NCI-H2171 treated with DMSO at 0.1 percent for 48 hours (cell line): ENCODE results near the gene WDR90.
A peak's percentile ranks its signal among the peaks of the same experiment; 100 is the strongest.

ENCODE experiments used
- DNase-seq: peaks from one replicate; lab custom pipeline; 2025; lab: John Stamatoyannopoulos, UW

WDR90 gene

GRCh38 chr16:708019-708418 lies 58.9 kb downstream of the WDR90 start:
- DNase-seq, result no peak

- DNase-seq, result no peak
These were observed 59.8 kb downstream of the WDR90 start for GRCh38 chr16:708959-709358.

DNA sequence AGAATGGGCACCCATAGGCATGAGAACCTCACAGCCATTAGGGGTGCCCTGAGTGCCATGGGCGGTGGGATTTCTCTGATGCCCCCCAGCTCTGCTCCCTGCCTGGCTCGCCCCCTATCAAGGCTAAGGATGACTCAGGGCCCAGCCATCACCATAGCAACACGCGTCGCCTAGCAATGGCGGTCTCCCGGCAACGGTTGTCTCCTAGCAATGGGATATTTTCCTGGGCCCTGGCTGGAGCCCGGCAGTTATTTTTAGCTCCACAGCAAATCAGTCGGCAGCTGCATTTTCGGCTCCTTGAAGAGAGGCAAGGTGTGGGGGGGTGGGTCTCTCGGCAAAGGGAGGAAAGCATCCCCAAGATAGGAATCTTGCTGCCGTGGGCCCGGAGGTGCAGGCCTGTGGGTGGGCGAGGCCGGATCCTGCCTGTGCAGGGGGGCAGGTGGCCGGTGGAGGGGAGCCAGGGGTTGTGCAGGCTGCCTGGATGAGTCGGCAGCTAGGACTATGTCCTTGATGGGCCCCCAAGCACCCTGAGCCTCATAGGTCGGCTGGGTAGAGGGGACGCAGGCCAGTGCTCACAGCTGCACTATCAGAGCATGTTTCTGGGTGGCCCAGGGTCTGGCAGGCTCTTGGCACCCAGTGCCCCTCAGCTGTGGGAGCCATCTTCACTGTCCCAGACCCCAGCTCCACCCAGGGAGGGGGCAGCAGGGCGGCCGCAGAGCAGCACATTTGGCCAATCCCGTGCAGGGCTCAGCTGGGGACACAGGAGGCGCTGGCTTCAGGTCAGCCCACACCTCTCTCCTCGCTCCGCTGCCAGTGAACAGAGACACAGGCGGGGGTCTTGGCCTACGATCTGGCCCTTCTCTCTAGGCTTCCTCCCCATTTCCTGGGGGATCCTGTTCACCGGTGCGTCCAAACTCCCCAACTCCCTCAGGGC lies 60.7 kb downstream of the WDR90 start:
- peak; percentile 93 for DNase-seq

DNA sequence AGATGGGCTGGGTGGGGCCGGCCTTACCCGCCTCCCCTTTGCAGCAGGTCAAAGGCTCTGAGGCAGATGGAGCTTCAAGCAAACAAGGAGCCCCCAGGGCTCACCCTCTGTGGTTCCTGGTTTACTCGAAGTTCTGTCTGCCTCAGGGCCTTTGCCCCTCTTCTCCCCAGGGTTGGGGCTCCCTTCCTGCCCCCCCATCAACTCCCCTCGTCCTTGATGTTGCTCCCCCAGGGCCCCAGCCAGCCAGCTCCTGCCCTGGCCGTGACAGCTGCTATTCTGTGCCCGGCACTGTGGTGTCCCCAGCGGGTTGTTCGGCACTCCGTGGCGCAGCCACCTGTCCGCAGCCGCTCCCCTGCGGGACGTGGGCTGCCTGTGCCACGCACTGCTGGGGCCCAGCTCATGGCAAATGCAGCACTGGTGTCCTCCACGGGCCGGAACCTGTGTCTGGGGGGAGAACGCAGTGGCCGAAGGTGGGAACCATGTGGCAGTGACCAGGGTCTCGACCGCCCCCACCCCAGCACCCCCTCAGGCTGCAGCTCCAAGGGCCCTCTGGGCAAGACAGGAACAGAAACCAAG lies 61.4 kb downstream of the WDR90 start:
- peak; percentile 63 for DNase-seq

DNA sequence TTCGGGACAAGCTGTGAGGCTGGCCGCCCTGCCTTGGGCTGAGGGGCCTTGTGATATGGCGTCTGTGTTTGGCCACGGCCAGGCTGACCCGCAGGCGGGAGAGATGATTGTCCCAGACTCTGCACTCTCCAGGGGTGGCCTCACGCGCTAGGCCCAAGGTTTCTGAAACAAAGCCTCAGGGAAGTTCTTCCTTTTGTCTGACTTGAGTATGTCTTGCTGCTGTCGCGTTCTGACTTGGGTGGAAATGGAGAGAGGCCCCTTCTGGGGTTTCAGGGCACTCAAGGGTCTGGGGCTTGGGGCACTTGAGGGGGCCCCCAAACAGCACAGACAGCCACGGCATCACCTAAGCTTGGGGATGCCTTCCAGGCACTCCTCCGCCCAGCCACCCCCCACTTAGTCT lies 61.9 kb downstream of the WDR90 start:
- DNase-seq, result no peak

DNA sequence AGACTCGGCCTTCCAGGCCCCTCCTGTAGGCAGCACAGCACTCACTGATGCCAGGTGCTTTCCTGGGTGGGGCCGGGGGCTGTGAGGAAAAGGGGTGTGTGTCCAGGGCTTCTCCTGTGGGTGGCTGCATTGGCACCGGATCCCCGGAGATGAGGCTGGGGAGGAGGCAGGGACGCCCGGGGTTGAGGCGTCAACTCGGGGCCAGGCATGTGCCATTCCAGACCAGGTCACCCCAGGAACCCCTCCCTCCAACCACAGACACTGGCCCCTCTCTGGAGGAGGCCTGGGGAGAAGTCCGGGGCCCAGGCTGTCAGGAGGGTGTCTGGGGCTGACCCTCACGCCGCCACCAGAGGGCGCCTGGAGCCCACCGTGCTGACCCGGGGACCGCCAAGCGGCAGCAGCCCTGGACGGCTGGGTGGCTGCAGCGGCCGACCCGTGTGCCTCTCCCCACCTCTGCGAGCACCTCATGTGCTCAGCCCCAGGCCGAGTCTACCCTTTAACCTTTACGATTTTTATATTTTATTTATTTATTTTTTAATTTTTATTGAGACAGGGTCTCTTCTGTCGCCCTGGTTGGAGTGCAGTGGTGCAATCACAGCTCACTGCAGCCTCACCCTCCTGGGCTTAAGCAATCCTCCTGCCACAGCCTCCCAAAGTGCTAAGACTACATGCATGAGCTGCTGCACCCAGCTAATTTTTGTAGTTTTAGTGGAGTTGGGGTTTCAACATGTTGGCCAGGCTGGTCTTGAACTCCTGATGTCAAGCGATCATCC lies 62.6 kb downstream of the WDR90 start:
- DNase-seq, result peak; percentile 41

- DNase-seq, result peak; percentile 42
These were observed 63.6 kb downstream of the WDR90 start for GRCh38 chr16:712740-713250.

GRCh38 chr16:714079-714478 lies 64.9 kb downstream of the WDR90 start:
- DNase-seq, result no peak

DNA sequence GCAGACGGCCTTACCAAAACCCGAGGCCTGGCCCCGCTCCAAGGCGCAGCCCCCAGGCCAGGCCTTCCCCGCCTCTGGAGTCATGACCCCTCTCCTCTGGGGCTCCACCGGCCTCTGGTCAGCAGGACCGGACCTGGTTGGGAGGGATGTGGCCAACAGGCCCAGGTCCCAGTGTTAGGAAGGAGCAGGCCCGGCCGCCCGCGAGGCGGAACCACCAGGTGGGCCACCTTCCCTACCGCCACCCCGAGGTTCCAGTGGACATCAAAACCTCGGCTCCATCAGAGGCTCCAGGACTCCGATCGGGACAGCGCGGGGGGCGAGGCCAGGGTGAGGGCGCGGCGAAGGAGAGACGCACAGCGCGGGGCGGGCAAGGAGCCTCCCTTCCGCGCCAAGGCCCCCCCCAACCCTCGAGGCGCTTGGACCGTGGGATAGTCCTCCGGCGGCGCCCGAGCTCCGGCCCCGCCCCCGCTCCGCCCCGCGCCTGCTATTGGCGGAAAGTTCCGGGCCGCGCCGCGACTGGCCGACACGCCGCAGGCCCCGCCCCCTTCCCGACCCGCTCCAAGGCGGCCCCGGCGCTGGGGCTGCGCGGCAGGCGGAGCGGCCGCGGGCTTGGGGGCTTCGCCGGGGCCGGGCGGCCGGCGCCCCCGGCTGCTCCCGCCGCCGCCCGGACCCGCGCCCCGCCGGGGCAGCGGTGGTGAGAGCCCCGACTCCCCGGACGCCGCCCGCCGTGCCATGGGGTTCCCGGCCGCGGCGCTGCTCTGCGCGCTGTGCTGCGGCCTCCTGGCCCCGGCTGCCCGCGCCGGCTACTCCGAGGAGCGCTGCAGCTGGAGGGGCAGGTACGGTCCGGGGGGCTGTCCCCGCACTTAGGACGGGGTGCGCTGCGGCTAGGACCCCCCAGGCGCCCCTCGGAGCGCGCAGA lies 65.7 kb downstream of the WDR90 start, which contains the start of gene METRN:
METRN (plus strand) TSS at position 561 of the 919 bp plus-strand sequence; CDS start at position 733, 172 bp downstream.
- DNase-seq, result peak; percentile 72

DNA sequence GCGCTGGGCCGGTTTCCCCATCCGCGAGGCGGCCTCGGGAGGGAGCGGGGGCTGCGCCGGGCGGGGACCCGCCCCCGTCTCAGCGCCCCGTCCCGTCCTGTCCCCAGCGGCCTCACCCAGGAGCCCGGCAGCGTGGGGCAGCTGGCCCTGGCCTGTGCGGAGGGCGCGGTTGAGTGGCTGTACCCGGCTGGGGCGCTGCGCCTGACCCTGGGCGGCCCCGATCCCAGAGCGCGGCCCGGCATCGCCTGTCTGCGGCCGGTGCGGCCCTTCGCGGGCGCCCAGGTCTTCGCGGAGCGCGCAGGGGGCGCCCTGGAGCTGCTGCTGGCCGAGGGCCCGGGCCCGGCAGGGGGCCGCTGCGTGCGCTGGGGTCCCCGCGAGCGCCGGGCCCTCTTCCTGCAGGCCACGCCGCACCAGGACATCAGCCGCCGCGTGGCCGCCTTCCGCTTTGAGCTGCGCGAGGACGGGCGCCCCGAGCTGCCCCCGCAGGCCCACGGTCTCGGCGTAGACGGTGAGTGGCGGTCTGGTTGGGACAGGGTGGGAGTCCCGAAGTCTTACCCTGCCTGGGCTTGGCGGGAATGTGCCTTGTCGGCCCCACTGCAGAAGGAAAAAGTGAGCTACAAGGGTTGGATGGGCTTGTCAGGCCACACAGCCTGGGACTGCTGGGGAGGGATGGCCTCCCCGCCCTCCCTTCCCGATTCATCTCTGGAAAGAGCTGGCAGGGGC lies 66.5 kb downstream of the WDR90 start:
- peak; percentile 15 for DNase-seq

DNA sequence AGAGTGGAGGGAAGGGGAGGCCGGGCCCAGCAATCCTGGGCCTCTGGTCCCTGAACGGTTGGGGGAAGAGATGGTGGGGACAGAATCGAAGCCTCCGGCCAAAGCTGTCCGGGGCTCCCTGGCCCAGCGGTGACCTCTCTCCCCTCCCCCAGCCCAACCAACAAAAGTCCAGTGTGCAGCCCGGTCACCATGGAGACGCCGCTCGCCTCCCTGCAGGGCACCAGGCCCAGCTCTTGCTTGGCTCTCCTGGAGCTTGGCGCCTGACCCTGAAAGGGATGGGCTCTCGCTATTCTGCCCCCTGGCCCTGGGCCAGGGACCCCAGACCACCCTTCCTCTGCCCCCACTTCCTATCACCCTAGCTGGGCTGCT lies 67.0 kb downstream of the WDR90 start:
- DNase-seq, result no peak

- DNase-seq, result no peak
These were observed 67.7 kb downstream of the WDR90 start for GRCh38 chr16:716768-717325.
